Activated T-cell treated with anti-CD3 and anti-CD28 coated beads, Interleukin-2, amount 50 U/mL, for 24 hours (primary cell): Measurements from ENCODE around the gene ZNF438.

ENCODE experiments used
- DNase-seq: peaks from one replicate; pipeline ENCODE4 v3.0.0-alpha.2; 2020
- H3K27ac Mint-ChIP-seq: 2 replicates; pipeline ENCODE4 v1.8.0; 2020; ENCODE audit warnings: mild to moderate bottlenecking, mixed read lengths
- H3K27me3 Mint-ChIP-seq: 2 replicates; pipeline ENCODE4 v1.8.0; 2020; ENCODE audit warnings: mixed read lengths
- H3K36me3 Mint-ChIP-seq: 2 replicates; pipeline ENCODE4 v1.8.0; 2020; ENCODE audit warnings: low read depth, mixed read lengths
- H3K4me1 Mint-ChIP-seq: 2 replicates; pipeline ENCODE4 v1.8.0; 2020; ENCODE audit warnings: low read depth, mixed read lengths
- H3K4me3 Mint-ChIP-seq: 2 replicates; pipeline ENCODE4 v1.8.0; 2020; ENCODE audit warnings: mild to moderate bottlenecking, moderate library complexity, mixed read lengths
- H3K9me3 Mint-ChIP-seq: 2 replicates; pipeline ENCODE4 v1.8.0; 2020; ENCODE audit warnings: mixed read lengths

Gene ZNF438

GRCh38 chr10:30818010-30818660, 213.5 kb downstream of the ZNF438 start:
- Mint-ChIP-seq H3K9me3 (no peaks in the 10 kb centered on the region), H3K4me3 (no peak overlapping the region), H3K4me1 (peaks cover 20% of the 10 kb centered on the region), H3K27ac (no peak overlapping the region), H3K36me3 (no peaks in the 10 kb centered on the region), H3K27me3 (no peaks in the 10 kb centered on the region)
- DNase-seq = no peak

DNA sequence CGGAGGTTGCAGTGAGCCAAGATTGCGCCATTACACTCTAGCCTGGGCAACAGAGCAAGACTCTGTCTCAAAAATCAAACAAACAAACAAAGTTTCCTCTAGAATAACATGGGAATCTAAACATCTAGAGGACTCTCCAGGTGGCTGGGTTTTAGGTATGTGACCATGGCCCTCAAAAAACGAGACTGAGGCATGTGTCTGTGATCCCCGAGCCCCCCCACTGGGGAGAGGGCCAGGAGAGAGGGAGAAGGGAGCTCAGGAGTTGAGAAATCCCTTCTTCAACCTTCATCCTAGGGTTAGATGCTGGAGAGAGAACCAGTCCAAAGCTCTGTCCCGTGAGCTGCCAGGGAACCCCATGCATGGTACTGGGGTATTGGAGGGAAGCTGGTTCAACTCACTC, 214.1 kb downstream of the ZNF438 start:
- H3K9me3 Mint-ChIP-seq = no peaks in the 10 kb centered on the region
- H3K4me1 Mint-ChIP-seq = peaks cover 26% of the 10 kb centered on the region
- DNase-seq = no peak
- H3K27ac Mint-ChIP-seq = no peak overlapping the region
- H3K27me3 Mint-ChIP-seq = no peaks in the 10 kb centered on the region
- no peaks in the 10 kb centered on the region for H3K36me3 Mint-ChIP-seq
- no peak overlapping the region for H3K4me3 Mint-ChIP-seq

- no peaks in the 10 kb centered on the region for H3K9me3 Mint-ChIP-seq
Observed at GRCh38 chr10:30816820-30817171, 214.9 kb downstream of the ZNF438 start.

DNA sequence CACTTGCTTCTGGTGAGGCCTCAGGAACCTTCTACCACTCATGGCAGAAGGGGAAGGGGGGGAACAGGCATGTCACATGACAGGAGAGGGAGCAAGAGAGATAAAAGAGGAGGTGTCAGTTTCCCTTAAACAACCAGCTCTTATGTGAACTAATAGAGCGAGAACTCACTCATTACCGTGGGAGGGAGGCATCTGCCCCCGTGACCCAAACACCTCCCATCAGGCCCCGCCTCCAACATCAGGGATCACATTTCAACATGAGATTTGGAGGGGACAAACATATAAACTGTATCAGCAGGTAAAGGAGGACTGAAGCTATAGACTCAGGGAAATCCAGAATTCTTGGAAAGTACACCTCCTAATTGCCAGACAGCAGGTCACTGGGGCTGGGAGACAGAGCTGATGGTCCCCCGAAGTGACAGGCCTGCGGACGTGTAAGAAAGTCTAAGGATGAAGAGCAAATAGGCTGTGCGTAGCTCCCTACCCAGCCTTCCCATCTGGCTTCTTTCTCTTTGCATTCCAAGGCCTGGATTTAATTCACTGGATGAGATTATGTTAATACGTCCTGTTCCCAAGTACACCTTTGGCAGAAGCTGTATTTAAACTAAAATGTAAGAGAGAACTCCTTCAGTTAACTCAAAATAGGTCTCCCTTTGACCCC, 215.4 kb downstream of the ZNF438 start:
- no peak overlapping the region for H3K27ac Mint-ChIP-seq
- H3K4me1 Mint-ChIP-seq = peaks cover 39% of the 10 kb centered on the region
- H3K36me3 Mint-ChIP-seq = no peaks in the 10 kb centered on the region

More at GRCh38 chr10:30816820-30817171, 214.9 kb downstream of the ZNF438 start:
- Mint-ChIP-seq H3K27ac (no peak overlapping the region), H3K4me3 (no peak overlapping the region), H3K4me1 (peaks cover 34% of the 10 kb centered on the region), H3K36me3 (no peaks in the 10 kb centered on the region), H3K27me3 (no peaks in the 10 kb centered on the region)
- DNase-seq = no peak

GRCh38 chr10:30813872-30814481, 217.7 kb downstream of the ZNF438 start:
- DNase-seq = no peak
- Mint-ChIP-seq H3K9me3 (no peaks in the 10 kb centered on the region), H3K4me1 (peaks cover 33% of the 10 kb centered on the region), H3K36me3 (no peaks in the 10 kb centered on the region), H3K27ac (no peak overlapping the region), H3K27me3 (no peaks in the 10 kb centered on the region), H3K4me3 (no peak overlapping the region)

More for the DNA sequence above, 215.4 kb downstream of the ZNF438 start:
- H3K9me3 Mint-ChIP-seq = no peaks in the 10 kb centered on the region
- no peak overlapping the region for H3K4me3 Mint-ChIP-seq
- DNase-seq = no peak
- H3K27me3 Mint-ChIP-seq = no peaks in the 10 kb centered on the region

DNA sequence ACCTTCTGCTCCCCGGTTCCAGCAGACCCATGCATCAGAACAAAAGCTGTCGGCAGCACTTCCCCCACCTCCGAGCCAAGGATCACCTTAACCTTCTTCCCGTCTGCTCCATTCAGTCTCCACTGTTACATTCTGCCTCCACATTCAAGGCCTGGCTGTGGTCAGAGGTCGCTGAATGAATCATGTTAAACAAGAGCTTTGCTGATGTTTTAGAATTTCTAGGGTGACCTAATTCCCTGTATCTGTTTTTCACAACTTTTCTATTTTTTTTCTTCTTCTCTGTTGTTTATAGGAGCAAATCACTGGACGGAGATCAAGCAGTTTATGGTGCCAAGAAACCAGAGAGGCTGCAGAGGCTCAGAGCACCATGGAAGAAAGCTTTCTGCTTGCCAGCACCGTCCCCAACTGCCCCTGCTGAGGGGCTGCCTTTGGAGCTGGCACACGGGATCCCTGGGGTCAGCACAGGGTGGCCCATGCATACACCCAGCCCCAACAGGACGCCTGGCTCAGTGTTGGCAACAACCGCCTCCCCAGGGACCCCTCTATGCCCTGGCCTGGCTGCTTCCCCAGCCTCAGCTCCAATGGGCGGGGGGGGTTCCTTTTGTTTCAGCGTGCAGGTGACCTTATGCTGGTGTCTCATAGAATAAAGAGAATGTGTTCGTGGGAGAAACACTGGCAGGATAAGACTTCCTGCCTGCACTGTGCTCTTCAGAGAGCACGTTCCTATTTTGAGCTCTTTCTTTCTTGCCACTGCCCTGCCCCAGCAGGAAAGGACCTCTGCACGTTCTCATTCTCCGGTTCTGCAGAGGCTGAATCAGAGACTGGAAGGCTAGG, 219.4 kb downstream of the ZNF438 start:
- H3K36me3 Mint-ChIP-seq = no peaks in the 10 kb centered on the region
- H3K4me1 Mint-ChIP-seq = peaks cover 33% of the 10 kb centered on the region
- no peak overlapping the region for H3K27ac Mint-ChIP-seq
- H3K27me3 Mint-ChIP-seq = no peaks in the 10 kb centered on the region
- H3K9me3 Mint-ChIP-seq = no peaks in the 10 kb centered on the region
- H3K4me3 Mint-ChIP-seq = no peak overlapping the region
- no peak for DNase-seq

DNA sequence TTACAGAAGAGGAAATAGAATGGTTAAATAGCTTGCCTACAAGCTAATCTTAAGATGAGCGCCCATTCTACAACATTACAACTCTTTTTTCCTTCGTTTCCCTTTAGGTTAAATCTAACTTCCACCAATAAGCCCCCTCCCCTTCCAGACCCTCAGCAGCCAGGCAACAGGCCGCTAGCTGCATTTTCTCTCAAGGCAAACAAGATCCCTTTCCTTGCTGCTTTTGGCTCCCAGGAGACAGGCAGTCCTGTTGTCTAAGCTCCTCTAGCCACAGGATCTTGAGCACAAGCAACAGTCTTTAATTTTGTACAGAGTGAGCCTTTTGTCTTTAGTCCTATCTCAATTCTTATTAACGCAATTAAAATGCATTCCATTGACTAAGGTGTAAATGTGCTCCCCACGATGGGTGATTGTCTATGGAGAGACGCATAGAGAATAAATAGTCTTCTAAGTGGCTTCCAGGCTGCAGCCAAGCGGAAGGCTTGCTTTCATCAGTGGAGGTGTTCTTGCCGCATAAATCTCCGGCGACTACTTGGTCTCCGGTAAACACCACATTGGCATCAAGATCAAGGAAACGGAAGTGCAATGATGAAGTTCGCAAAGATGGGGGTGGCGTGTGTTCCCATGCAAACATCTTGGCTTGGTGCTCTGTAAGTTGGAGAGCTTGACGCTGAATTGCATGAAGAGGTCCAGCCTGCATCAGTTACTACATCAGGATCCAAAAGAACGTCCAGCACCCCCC, 220.2 kb downstream of the ZNF438 start:
- peaks cover 33% of the 10 kb centered on the region for H3K4me1 Mint-ChIP-seq
- DNase-seq = no peak
- H3K9me3 Mint-ChIP-seq = no peaks in the 10 kb centered on the region
- no peaks in the 10 kb centered on the region for H3K27me3 Mint-ChIP-seq
- no peak overlapping the region for H3K27ac Mint-ChIP-seq
- no peak overlapping the region for H3K4me3 Mint-ChIP-seq
- no peaks in the 10 kb centered on the region for H3K36me3 Mint-ChIP-seq

DNA sequence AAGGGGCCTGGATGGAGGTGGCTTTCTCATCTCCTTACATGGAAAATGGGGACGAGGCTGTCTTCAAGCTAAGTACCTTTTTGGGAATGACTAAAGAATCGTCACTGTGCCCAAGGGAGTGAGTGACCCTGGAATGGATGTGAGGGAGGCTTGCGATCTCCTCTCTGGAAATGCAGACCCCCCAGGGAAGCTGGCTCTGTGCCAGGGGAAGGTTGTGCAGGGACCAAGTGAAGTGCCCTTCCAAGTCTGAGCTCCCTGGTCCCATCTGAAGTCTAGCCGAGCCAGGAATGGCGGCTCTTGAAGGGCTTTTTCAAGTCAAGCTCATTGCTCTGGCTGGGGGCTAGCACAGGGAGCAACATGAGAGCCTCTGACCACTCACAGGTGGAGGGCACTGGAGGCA, 221.2 kb downstream of the ZNF438 start:
- H3K4me1 Mint-ChIP-seq = peaks cover 33% of the 10 kb centered on the region
- no peaks in the 10 kb centered on the region for H3K36me3 Mint-ChIP-seq
- no peak for DNase-seq
- H3K4me3 Mint-ChIP-seq = no peak overlapping the region
- no peak overlapping the region for H3K27ac Mint-ChIP-seq
- no peaks in the 10 kb centered on the region for H3K27me3 Mint-ChIP-seq
- H3K9me3 Mint-ChIP-seq = no peaks in the 10 kb centered on the region

DNA sequence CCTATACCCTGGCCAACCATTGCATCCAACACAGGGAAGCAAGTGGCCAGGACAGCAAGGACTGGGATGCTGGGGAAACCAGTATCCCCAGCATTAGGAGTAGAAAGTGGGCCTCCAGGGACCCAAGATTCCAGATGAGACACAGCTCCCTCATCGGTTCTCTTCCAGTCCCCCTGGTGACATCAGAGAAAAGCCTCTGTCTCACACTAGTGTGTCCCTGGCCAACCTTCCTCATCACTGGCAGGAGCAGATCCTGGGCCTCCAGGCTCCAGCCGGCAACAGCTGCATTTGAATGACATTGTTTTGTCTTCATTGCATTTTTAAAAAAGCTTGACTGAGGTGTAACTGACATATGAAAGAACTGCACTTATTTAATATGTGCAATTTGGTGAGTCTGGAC, 224.8 kb downstream of the ZNF438 start:
- H3K27ac Mint-ChIP-seq = no peak overlapping the region
- H3K36me3 Mint-ChIP-seq = no peaks in the 10 kb centered on the region
- H3K27me3 Mint-ChIP-seq = no peaks in the 10 kb centered on the region
- H3K4me1 Mint-ChIP-seq = peaks cover 13% of the 10 kb centered on the region
- no peak overlapping the region for H3K4me3 Mint-ChIP-seq
- DNase-seq = no peak
- H3K9me3 Mint-ChIP-seq = no peaks in the 10 kb centered on the region

DNA sequence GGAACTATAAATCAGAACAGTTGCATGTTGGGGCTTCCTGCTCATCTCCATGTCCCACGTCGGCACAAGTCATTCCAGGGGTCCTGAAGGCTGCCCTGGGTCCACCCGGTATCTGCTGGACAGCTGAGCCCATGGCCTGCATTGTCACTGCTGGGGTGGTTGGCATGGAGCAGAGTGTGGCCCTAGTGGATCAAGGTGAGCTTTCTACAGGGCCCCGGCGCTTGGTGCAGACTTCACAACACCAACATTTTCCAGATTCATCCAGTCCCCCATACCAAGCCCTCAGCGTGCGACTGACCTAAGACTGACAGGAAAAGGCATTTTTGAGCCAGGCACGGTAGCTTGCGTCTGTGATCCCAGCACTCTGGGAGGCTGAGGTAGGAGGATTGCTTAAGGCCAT, 226.6 kb downstream of the ZNF438 start:
- H3K4me1 Mint-ChIP-seq = peaks cover 7% of the 10 kb centered on the region
- H3K4me3 Mint-ChIP-seq = no peak overlapping the region
- no peak overlapping the region for H3K27ac Mint-ChIP-seq

DNA sequence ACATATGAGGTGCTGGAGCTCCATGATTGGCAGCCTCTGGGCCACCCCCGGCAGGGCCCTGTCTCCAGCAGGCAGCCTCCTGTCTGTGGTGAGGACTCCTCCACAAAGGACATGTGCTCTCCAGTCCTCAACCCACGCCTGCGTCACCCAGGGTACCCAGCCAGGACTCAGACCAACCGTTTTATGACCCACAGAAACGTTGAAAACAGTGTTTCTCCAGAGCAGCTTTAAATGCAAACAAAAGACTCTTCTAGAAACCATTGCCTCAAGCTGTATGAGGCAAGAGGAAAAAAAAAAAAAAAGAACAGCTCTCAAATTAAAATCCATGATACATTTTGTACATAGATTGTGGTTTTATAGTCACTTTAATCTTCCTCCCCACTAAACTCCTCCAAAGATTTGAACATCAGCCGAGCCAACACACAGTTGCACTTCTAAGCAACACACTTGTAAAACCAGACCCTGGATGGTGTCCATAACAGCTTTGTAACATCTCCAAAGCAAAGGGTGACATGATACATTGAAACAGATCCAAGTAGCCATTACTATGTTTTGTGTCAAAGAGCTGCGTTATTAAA, 227.1 kb downstream of the ZNF438 start:
- H3K9me3 Mint-ChIP-seq = no peaks in the 10 kb centered on the region
- H3K4me1 Mint-ChIP-seq = peaks cover 7% of the 10 kb centered on the region
- no peaks in the 10 kb centered on the region for H3K36me3 Mint-ChIP-seq
- no peak overlapping the region for H3K4me3 Mint-ChIP-seq
- DNase-seq = no peak
- H3K27ac Mint-ChIP-seq = no peak overlapping the region
- no peaks in the 10 kb centered on the region for H3K27me3 Mint-ChIP-seq

More for the DNA sequence above, 226.6 kb downstream of the ZNF438 start:
- DNase-seq = no peak
- Mint-ChIP-seq H3K36me3 (no peaks in the 10 kb centered on the region), H3K27me3 (no peaks in the 10 kb centered on the region), H3K9me3 (no peaks in the 10 kb centered on the region)

DNA sequence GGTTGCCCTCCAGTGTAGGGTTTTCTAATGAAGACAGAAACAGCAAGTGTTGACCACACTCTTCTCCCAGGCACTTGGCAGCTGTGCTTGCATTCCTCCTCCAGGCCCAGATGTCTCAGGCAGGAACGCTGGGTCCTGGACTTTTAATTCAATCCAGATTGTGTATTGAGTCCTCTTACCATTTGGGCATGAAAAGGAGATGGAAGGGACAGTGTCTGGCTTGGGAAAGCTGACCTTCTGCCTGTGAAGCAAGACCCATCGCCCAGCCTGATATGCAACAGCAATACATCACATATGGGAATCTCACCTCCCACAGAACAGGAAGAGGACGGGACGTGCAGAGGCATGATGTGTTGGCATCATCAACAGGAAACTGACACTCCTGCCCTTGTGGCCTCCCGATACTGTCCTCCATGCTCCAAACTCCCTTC, 227.8 kb downstream of the ZNF438 start:
- H3K9me3 Mint-ChIP-seq = no peaks in the 10 kb centered on the region
- H3K27ac Mint-ChIP-seq = no peak overlapping the region
- H3K4me3 Mint-ChIP-seq = no peak overlapping the region
- DNase-seq = no peak
- H3K27me3 Mint-ChIP-seq = no peaks in the 10 kb centered on the region
- peaks cover 7% of the 10 kb centered on the region for H3K4me1 Mint-ChIP-seq
- H3K36me3 Mint-ChIP-seq = no peaks in the 10 kb centered on the region

- H3K4me3 Mint-ChIP-seq = no peak overlapping the region
- H3K4me1 Mint-ChIP-seq = peaks cover 7% of the 10 kb centered on the region
- DNase-seq = no peak
- no peak overlapping the region for H3K27ac Mint-ChIP-seq
- no peaks in the 10 kb centered on the region for H3K27me3 Mint-ChIP-seq
- no peaks in the 10 kb centered on the region for H3K9me3 Mint-ChIP-seq
- no peaks in the 10 kb centered on the region for H3K36me3 Mint-ChIP-seq
Observed at GRCh38 chr10:30803058-30803457, 228.6 kb downstream of the ZNF438 start.

- Mint-ChIP-seq H3K9me3 (no peaks in the 10 kb centered on the region), H3K4me3 (no peak overlapping the region), H3K27me3 (no peaks in the 10 kb centered on the region), H3K4me1 (peaks cover 7% of the 10 kb centered on the region), H3K27ac (no peak overlapping the region), H3K36me3 (no peaks in the 10 kb centered on the region)
- DNase-seq = no peak
Observed at GRCh38 chr10:30800368-30800767, 231.3 kb downstream of the ZNF438 start.
